Sigmoid colon (tissue), 7 donors: ENCODE data around the gene HOXD8. TPM values are rescaled to one million over a fixed set of nuclear protein-coding genes. Genes with fewer than 3 reads are reported as not detected.
A peak's percentile ranks its signal among the peaks of the same experiment; 100 is the strongest.

Experiments
- DNase-seq: peaks from one replicate; pipeline ENCODE4 v3.0.0-alpha.2; 2019
- H3K27ac ChIP-seq, 4 donors: fragments of 200-600 bp; sonication (generic); one replicate each; pipeline ENCODE4 v1.5.1; 2016 to 2019; ENCODE audit warnings: mild to moderate bottlenecking in 1 of 4
- H3K27me3 ChIP-seq, 3 donors: fragments of 200-600 bp; sonication (generic); one replicate each; pipeline ENCODE4 v1.5.1; 2019; ENCODE audit warnings: mild to moderate bottlenecking in 1 of 3
- H3K36me3 ChIP-seq, 4 donors: fragments of 200-600 bp; sonication (generic); one replicate each; pipeline ENCODE4 v1.5.1; 2016 to 2019
- H3K4me1 ChIP-seq, 4 donors: fragments of 200-600 bp; sonication (generic); one replicate each; pipeline ENCODE4 v1.5.1; 2017 to 2019
- H3K4me3 ChIP-seq, 4 donors: fragments of 200-600 bp; sonication (generic); one replicate each; pipeline ENCODE4 v1.5.1; 2017 to 2019; ENCODE audit warnings: mild to moderate bottlenecking in 2 of 4, moderate library complexity in 1 of 4
- H3K9me3 ChIP-seq, 4 donors: fragments of 200-600 bp in 3 of 4; sonication (generic) in 3 of 4; one replicate each; pipeline versions ENCODE4 v1.5.1 to v1.6.1; 2013 to 2019
- CTCF ChIP-seq, 4 experiments: fragments of 450-650 bp in 3 of 4; fragments of 200-600 bp in 1 of 4; IDR thresholded peaks; one replicate each; pipeline ENCODE4 v1.5.1; 2016 to 2019; ENCODE audit warnings: antibody characterized with exemption in 4 of 4, mild to moderate bottlenecking in 3 of 4, moderate library complexity in 2 of 4
- EP300 ChIP-seq, 4 donors: sonication (generic); formaldehyde crosslinking; IDR thresholded peaks; one replicate each; pipeline ENCODE4 v1.6.1; 2017; ENCODE audit warnings: antibody characterized with exemption in 4 of 4
- POLR2A ChIP-seq, 2 donors: fragments of 450-650 bp; IDR thresholded peaks; one replicate each; pipeline ENCODE4 v1.6.1; 2016; ENCODE audit warnings: antibody characterized with exemption in 2 of 2, mild to moderate bottlenecking in 2 of 2, moderate library complexity in 2 of 2
- POLR2AphosphoS5 ChIP-seq, 4 donors: sonication (generic); formaldehyde crosslinking; IDR thresholded peaks; one replicate each; pipeline ENCODE4 v1.6.1; 2017; ENCODE audit warnings: antibody characterized with exemption in 4 of 4
- WGBS, 2 donors: extraction: QIAGEN DNeasy Blood & Tissue Kit; methylation state at CpG; one replicate each; pipeline ENCODE4 v1.1.7; 2013; 5-methylcytosine and 5-hydroxymethylcytosine counted together
- intact Hi-C: fragments of 100-400 bp; cut with DNase I; formaldehyde crosslinking; loops from one replicate; pipeline ENCODE4 v1.15.1; 2023
- polyA plus RNA-seq, 3 donors: library from polyadenylated mRNA; stranded (reverse); fragments of 200-250 nt; gene quantifications; one replicate each; pipeline ENCODE4 v1.2.3, GENCODE V29; 2013
- total RNA-seq, 4 donors: library from RNA; depleted of rRNA; stranded (reverse); fragments of >200 nt; gene quantifications; one replicate each; pipeline ENCODE4 v1.1.0, GENCODE V29; 2016
- donor health status: healthy with polysubstance abuse.
- donor health status: Bipolar disorder and iron deficiency.
- donor health status: healthy.

Gene HOXD8
- total and polyA plus RNA-seq, 7 donors = 2.5 to 19.7 (median 10.8) TPM

- no peak for TF ChIP-seq CTCF (IDR thresholded peaks at IDR 0.05)
- no peak for TF ChIP-seq POLR2A (IDR thresholded peaks at IDR 0.05)
- no peak for TF ChIP-seq POLR2AphosphoS5 (IDR thresholded peaks at IDR 0.05)
- TF ChIP-seq EP300 (IDR thresholded peaks at IDR 0.05) = no peak
- no peak overlapping the region for H3K27ac ChIP-seq
- DNase-seq = no peak
- no peaks in the 10 kb centered on the region for H3K9me3 ChIP-seq
- intact Hi-C loops = no loop called here
- peaks cover 0 to 9% (median 0%) of the 10 kb centered on the region in 4 donors for H3K36me3 ChIP-seq
- 47 to 55% methylated on average over 8 of the region's 8 CpGs for WGBS, 2 donors
- H3K4me3 ChIP-seq = no peak overlapping the region
- H3K27me3 ChIP-seq = peaks cover 54 to 99% (median 88%) of the 10 kb centered on the region in 3 donors
- H3K4me1 ChIP-seq = peaks cover 0 to 43% (median 31%) of the 10 kb centered on the region in 4 donors
Measured at GRCh38 chr2:176156301-176156806, 26.8 kb downstream of the HOXD8 start.

- peaks cover 55 to 99% (median 88%) of the 10 kb centered on the region in 3 donors for H3K27me3 ChIP-seq
- 11 to 14% methylated on average over 48 of the region's 48 CpGs for WGBS, 2 donors
Measured at GRCh38 chr2:176156807-176157498, 27.4 kb downstream of the HOXD8 start, which contains the start of gene HOXD3. Gene HOXD3 (plus strand): TSS chr2:176157307. CDS start chr2:176169115, 11,808 bp downstream.

GRCh38 chr2:176157499-176158185, 28.1 kb downstream of the HOXD8 start:
- peaks cover 0 to 44% (median 35%) of the 10 kb centered on the region in 4 donors for H3K4me1 ChIP-seq
- intact Hi-C loops = no loop called here

More at GRCh38 chr2:176156807-176157498, 27.4 kb downstream of the HOXD8 start, which contains the start of gene HOXD3:
- peaks cover 0 to 41% (median 33%) of the 10 kb centered on the region in 4 donors for H3K4me1 ChIP-seq
- no peak within 1 kb of the TSS for H3K27ac ChIP-seq
- no peak for DNase-seq
- intact Hi-C loops = no loop called here
- peaks cover 0 to 9% (median 0%) of the 10 kb centered on the region in 4 donors for H3K36me3 ChIP-seq
- TF ChIP-seq EP300 (IDR thresholded peaks at IDR 0.05) (no peak), POLR2A (IDR thresholded peaks at IDR 0.05) (no peak), CTCF (IDR thresholded peaks at IDR 0.05) (no peak), POLR2AphosphoS5 (IDR thresholded peaks at IDR 0.05) (no peak)
- H3K9me3 ChIP-seq = no peaks in the 10 kb centered on the region
- H3K4me3 ChIP-seq = peak within 1 kb of the TSS; percentile 19 to 32 (median 24)

GRCh38 chr2:176158186-176158591, 28.7 kb downstream of the HOXD8 start:
- Histone ChIP-seq H3K27ac (no peak overlapping the region), H3K4me1 (peaks cover 0 to 44% (median 38%) of the 10 kb centered on the region in 4 donors), H3K9me3 (no peaks in the 10 kb centered on the region), H3K36me3 (peaks cover 0 to under 1% (median 0%) of the 10 kb centered on the region in 4 donors), H3K4me3 (peak overlapping the region in 1 of 4 donors; percentile 24), H3K27me3 (peaks cover 62 to 99% (median 93%) of the 10 kb centered on the region in 3 donors)
- DNase-seq = no peak
- TF ChIP-seq POLR2A (IDR thresholded peaks at IDR 0.05) (no peak), CTCF (IDR thresholded peaks at IDR 0.05) (no peak), POLR2AphosphoS5 (IDR thresholded peaks at IDR 0.05) (no peak), EP300 (IDR thresholded peaks at IDR 0.05) (no peak)
- intact Hi-C loops = no loop called here
- 13 to 22% methylated on average over 22 of the region's 22 CpGs for WGBS, 2 donors

More at GRCh38 chr2:176157499-176158185, 28.1 kb downstream of the HOXD8 start:
- Histone ChIP-seq H3K9me3 (no peaks in the 10 kb centered on the region), H3K27ac (no peak overlapping the region), H3K27me3 (peaks cover 56 to 99% (median 92%) of the 10 kb centered on the region in 3 donors), H3K36me3 (peaks cover 0 to 6% (median 0%) of the 10 kb centered on the region in 4 donors), H3K4me3 (peak overlapping the region; percentile 19 to 32 (median 24))
- DNase-seq = no peak
- TF ChIP-seq POLR2AphosphoS5 (IDR thresholded peaks at IDR 0.05) (no peak), POLR2A (IDR thresholded peaks at IDR 0.05) (no peak), EP300 (IDR thresholded peaks at IDR 0.05) (no peak), CTCF (IDR thresholded peaks at IDR 0.05) (no peak)
- 9 to 18% methylated on average over 43 of the region's 43 CpGs for WGBS, 2 donors
